OCI-LY3 (cell line): ENCODE data around the gene FXYD2.

ENCODE experiments used
- H2AFZ ChIP-seq: fragments of 200-600, 300-600 bp; shearing (Covaris generic); 2 replicates; pipeline ENCODE4 v1.6.0; 2014; ENCODE audit warnings: antibody characterized with exemption, low read depth, low read length
- H3K27ac ChIP-seq: fragments of 200-600, 300-600 bp; sonication (generic); 2 replicates; pipeline ENCODE4 v1.5.1; 2014; ENCODE audit warnings: mild to moderate bottlenecking, low read length, moderate library complexity, mixed read lengths
- H3K27me3 ChIP-seq: fragments of 200-600, 300-600 bp; sonication (generic); 2 replicates; pipeline ENCODE4 v1.6.1; 2014; ENCODE audit warnings: low read depth, low read length, mixed read lengths
- H3K36me3 ChIP-seq: fragments of 200-600, 300-600 bp; sonication (generic); replicated peaks from 2 replicates; pipeline ENCODE3; 2014; ENCODE audit warnings: low read depth, low read length, mixed read lengths
- H3K4me1 ChIP-seq: fragments of 300-600, 200-600 bp; sonication (generic); 2 replicates; pipeline ENCODE4 v1.6.1; 2014; ENCODE audit warnings: low read length, mixed read lengths
- H3K4me2 ChIP-seq: fragments of 200-600, 300-600 bp; sonication (generic); 2 replicates; pipeline ENCODE4 v1.6.1; 2014; ENCODE audit warnings: low read length, mixed read lengths
- H3K4me3 ChIP-seq: fragments of 300-600, 200-600 bp; sonication (generic); 2 replicates; pipeline ENCODE4 v1.5.1; 2014; ENCODE audit warnings: antibody characterized with exemption, mild to moderate bottlenecking, low read length, moderate library complexity
- H3K79me2 ChIP-seq: fragments of 300-600, 200-600 bp; shearing (Covaris generic); 2 replicates; pipeline ENCODE4 v1.6.1; 2014; ENCODE audit warnings: mild to moderate bottlenecking, low read length, mixed read lengths
- H3K9ac ChIP-seq: fragments of 300-600, 200-600 bp; shearing (Covaris generic); 2 replicates; pipeline ENCODE4 v1.6.0; 2014; ENCODE audit warnings: mild to moderate bottlenecking, low read length, moderate library complexity
- H3K9me3 ChIP-seq: fragments of 200-600, 300-600 bp; shearing (Covaris generic); 2 replicates; pipeline ENCODE4 v1.6.1; 2014; ENCODE audit warnings: low read length, mixed read lengths; ENCODE audit not compliant: insufficient read depth
- H4K20me1 ChIP-seq: fragments of 200-600, 300-600 bp; sonication (generic); 2 replicates; pipeline ENCODE4 v1.6.1; 2016; ENCODE audit warnings: low read length, mixed read lengths; ENCODE audit not compliant: insufficient read depth
- EZH2phosphoT487 ChIP-seq: fragments of 200-600 bp; shearing (Covaris generic); IDR thresholded peaks from 2 replicates; pipeline ENCODE4 v1.6.1; 2018; ENCODE audit warnings: antibody characterized with exemption, mixed run types, low read depth
- TF ChIP-seq, protein P1 (sequence below): fragments of 200-600, 300-600 bp; sonication (generic); IDR thresholded peaks from 2 replicates; pipeline ENCODE4 v1.5.1; 2014; ENCODE audit warnings: antibody characterized with exemption, low read length, low read depth

Gene FXYD2

DNA sequence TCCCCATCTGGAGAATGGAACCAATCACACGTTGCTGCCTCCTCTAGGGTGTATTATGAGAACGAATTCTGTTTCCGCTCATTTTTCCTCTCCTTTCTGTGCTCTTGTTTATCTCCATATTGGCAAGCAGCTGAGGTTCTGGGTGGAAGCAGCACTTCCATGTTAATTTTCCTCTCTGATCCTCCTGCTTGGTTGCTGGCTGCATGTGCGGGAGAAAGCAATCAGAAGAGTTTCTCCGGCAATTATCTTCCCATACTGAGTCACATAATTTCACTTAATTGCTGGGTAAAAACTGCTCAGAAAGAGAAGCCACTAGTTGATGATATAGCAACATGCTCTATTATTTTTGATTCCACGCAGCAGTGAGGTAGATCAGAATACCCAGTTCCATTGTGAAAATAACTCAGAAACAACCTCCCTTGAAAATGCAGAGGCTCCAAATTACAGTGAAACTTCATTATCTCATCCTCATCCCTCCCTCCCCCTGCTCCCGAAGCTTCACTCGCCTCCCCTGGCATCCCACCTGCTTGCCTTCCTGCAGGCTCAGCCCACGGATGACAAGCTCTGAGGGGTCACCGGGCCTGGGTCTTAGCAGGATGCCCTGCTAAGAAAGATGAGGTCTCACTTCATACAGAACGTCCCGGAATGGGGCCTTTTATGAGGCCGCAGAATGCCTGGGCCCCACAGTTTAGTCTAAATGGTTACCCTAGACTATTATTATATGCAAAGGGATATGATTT lies 31.5 kb upstream of the FXYD2 start:
- no peak overlapping the region for H3K27ac ChIP-seq
- H3K9ac ChIP-seq: no peak overlapping the region
- H3K79me2 ChIP-seq: no peaks in the 10 kb centered on the region
- H3K36me3 ChIP-seq: no peaks in the 10 kb centered on the region
- no peak overlapping the region for H2AFZ ChIP-seq
- H3K27me3 ChIP-seq: no peaks in the 10 kb centered on the region
- H3K4me3 ChIP-seq: no peak overlapping the region
- no peaks in the 10 kb centered on the region for H3K4me1 ChIP-seq
- H3K9me3 ChIP-seq: peaks cover 12% of the 10 kb centered on the region; the same call in 1 of the 2 replicates
- H3K4me2 ChIP-seq: no peak overlapping the region
- H4K20me1 ChIP-seq: no peaks in the 10 kb centered on the region
- no peak for TF ChIP-seq EZH2phosphoT487
- TF ChIP-seq, protein P1, sequence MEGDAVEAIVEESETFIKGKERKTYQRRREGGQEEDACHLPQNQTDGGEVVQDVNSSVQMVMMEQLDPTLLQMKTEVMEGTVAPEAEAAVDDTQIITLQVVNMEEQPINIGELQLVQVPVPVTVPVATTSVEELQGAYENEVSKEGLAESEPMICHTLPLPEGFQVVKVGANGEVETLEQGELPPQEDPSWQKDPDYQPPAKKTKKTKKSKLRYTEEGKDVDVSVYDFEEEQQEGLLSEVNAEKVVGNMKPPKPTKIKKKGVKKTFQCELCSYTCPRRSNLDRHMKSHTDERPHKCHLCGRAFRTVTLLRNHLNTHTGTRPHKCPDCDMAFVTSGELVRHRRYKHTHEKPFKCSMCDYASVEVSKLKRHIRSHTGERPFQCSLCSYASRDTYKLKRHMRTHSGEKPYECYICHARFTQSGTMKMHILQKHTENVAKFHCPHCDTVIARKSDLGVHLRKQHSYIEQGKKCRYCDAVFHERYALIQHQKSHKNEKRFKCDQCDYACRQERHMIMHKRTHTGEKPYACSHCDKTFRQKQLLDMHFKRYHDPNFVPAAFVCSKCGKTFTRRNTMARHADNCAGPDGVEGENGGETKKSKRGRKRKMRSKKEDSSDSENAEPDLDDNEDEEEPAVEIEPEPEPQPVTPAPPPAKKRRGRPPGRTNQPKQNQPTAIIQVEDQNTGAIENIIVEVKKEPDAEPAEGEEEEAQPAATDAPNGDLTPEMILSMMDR: no peak

DNA sequence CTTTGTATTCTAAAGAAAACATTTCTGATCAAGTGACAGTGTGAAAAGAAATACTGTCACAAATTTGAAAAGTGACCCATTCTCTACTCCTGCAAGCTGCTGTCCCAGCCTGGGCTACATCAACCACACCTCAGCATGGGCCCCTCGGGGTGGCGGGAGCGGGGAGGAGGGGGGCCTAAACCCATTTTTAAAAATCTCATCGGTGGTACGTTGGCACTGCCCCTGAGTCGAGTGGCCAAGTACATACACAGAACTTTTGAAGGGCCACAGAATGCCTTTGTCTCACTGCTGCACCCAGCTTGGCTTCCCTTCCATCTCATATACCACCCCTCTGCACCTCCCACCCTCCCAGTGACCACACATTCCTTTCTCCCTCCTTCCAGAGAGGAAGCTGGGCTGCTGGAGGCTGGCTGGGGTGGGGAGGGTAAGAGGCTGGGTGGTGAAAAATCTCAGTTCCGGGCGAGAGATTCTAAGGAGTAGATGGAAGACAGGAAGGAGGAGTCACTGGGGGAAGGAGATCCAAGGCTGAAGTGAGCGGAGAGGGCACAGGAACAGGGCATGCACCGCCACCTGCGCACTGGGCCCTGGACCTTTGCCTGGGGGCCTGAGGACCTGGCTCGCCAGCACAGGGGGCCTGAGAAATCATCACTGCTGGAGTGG lies 30.8 kb upstream of the FXYD2 start:
- TF ChIP-seq EZH2phosphoT487: no peak
- TF ChIP-seq, protein P1: no peak
- no peak overlapping the region for H3K9ac ChIP-seq
- H2AFZ ChIP-seq: no peak overlapping the region
- no peak overlapping the region for H3K4me2 ChIP-seq
- no peak overlapping the region for H3K27ac ChIP-seq
- H3K4me3 ChIP-seq: no peak overlapping the region
- H3K36me3 ChIP-seq: no peaks in the 10 kb centered on the region
- no peaks in the 10 kb centered on the region for H3K4me1 ChIP-seq
- peaks cover 12% of the 10 kb centered on the region; the same call in 1 of the 2 replicates for H3K9me3 ChIP-seq
- no peaks in the 10 kb centered on the region for H4K20me1 ChIP-seq
- H3K79me2 ChIP-seq: no peaks in the 10 kb centered on the region
- H3K27me3 ChIP-seq: no peaks in the 10 kb centered on the region

DNA sequence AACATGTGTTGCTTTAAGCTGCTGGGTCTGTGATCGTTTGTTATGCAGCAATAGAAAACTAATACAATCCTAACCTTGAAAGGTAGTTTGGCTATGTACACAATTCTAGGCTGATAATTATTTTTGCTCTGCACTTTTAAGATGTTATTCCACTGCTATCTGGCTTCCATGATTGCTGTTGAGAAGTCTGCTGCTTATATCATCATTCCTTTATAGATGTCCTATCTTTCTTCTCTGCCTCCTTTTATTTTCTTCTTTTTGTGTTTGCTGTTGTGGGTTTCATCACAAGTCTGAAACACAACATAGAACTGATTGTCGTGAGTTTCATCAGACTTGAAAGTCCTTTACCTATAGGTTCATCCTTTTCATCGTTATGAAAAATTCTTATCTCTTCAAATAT lies 27.8 kb upstream of the FXYD2 start:
- no peak overlapping the region for H3K27ac ChIP-seq
- H3K36me3 ChIP-seq: no peaks in the 10 kb centered on the region
- no peak overlapping the region for H2AFZ ChIP-seq
- no peaks in the 10 kb centered on the region for H4K20me1 ChIP-seq
- H3K9me3 ChIP-seq: peaks cover 12% of the 10 kb centered on the region; the same call in 1 of the 2 replicates
- H3K4me2 ChIP-seq: no peak overlapping the region
- H3K9ac ChIP-seq: no peak overlapping the region
- H3K79me2 ChIP-seq: no peaks in the 10 kb centered on the region
- no peak overlapping the region for H3K4me3 ChIP-seq
- H3K27me3 ChIP-seq: no peaks in the 10 kb centered on the region
- no peaks in the 10 kb centered on the region for H3K4me1 ChIP-seq
- TF ChIP-seq EZH2phosphoT487: no peak
- TF ChIP-seq, protein P1: no peak

DNA sequence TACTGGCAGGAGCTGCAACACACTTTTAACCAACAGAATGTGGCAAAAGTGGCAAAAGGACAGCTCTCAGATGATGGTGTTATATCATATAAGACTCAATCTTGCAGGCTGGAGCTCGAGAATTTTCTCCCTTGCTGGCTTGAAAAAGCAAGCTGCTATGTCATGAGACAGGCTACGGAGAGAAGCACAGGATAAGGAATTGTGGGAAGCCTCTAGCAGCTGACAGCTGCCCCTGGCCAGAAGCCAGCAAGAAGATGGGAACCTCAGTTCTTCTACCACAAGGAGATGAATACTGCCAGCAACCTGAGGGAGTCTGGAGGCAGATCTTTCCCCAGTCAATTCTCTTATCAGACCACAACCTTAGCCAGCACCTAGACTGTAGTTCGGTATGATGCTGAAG lies 27.3 kb upstream of the FXYD2 start:
- no peaks in the 10 kb centered on the region for H3K79me2 ChIP-seq
- H3K36me3 ChIP-seq: no peaks in the 10 kb centered on the region
- H3K27ac ChIP-seq: no peak overlapping the region
- H3K4me2 ChIP-seq: no peak overlapping the region
- no peak for TF ChIP-seq EZH2phosphoT487
- TF ChIP-seq, protein P1: no peak
- H3K9me3 ChIP-seq: peaks cover 12% of the 10 kb centered on the region; the same call in 1 of the 2 replicates
- no peak overlapping the region for H3K4me3 ChIP-seq
- H2AFZ ChIP-seq: no peak overlapping the region
- no peak overlapping the region for H3K9ac ChIP-seq
- H3K27me3 ChIP-seq: no peaks in the 10 kb centered on the region
- H4K20me1 ChIP-seq: no peaks in the 10 kb centered on the region
- H3K4me1 ChIP-seq: no peaks in the 10 kb centered on the region
